ENCODE measurements around the gene ALMS1.
"Not testable (repeated sequence)": the region's sequence is repeated elsewhere in the genome, so short reads cannot be mapped to it uniquely, and the experiment has no call there.

ALMS1 gene

DNA sequence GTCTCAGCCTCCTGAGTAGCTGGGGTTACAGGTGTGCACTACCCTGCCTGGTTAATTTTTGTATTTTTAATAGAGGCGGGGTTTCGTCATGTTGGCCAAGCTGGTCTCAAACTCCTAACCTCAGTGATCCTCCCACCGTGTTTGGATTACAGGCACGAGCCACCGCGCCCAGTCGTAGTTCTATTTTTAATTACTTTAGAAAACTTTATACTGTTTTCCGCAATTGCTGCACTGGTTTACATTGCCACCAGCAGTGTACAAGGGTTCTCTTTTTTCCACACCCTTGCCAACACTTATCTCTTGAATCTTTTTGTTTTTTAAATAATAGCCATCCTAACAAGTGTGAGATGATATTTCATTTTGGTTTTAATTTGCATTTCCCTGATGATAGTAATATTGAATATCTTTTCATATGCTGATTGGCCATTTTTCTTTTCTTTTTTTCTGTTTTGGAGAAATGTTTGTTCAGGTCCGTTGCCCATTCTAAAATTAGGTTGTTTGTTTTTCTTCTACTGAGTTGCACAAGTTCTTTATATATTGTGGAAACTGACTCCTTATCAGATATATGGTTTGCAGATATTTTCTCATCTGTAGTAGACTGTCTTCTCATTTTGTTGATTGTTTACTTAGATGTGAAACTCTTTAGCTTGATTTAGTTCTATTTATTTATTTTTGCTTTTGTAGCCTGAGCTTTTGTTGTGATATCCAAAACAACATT, 16.9 kb downstream of the ALMS1 start:
- DNase-seq = no peak

DNA sequence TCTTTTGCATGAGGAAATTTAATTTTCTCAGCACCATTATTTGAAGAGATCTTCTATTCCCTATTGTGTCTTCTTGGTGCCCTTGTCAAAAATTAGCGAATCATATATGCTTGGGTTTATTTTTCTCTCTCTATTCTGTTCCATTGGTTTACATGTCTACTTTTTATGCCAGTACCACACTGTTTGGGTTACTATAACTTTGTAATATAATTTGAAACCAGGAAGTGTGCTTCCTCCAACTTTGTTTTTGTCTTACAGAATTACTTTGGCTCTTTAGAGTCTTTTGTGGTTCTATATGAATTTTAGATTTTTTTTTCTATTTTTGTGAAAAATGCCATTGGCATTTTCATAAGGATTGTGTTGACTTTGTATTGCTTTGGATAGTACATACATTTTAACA, 17.6 kb downstream of the ALMS1 start:
- DNase-seq = no peak

- no peak for DNase-seq
Observed at GRCh38 chr2:73404409-73404808, 18.8 kb downstream of the ALMS1 start.

DNA sequence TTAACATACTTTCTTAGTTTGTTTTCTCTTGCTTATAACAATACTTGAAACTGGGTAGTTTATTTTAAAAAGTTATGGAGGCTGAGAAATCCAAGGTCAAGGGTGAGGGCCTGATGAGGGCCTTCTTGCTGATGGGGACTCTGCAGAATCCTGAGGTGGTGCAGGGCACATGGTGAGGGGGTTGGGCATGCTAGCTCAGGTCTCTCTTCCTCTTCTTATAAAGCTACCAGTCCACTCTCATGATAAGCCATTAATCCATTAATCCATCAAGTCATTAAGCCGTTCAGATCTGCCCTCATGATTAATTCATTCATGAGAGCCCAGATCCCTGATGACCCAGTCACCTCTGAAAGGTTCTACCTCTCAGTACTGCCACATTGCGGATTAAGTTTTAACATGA, 21.4 kb downstream of the ALMS1 start:
- DNase-seq = no peak

DNA sequence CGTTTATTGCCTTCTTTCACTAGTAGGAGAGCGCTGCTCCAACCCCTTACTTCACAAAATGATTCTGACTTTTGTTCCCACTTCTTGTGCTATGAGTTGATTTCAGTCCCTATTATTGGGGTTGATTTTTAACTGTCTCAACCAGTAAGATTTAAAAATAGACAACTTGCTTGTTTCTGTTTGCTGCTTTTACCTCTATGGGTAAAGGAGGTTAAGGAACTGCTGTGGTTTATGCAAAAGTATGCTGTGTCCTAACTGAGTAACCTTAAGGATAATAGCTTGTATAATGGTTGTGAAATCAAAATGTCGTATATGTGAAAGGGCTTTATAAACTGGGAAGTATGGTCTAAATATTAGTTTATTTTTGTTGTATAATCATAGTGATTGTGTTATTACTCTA, 22.6 kb downstream of the ALMS1 start:
- no peak for DNase-seq

DNA sequence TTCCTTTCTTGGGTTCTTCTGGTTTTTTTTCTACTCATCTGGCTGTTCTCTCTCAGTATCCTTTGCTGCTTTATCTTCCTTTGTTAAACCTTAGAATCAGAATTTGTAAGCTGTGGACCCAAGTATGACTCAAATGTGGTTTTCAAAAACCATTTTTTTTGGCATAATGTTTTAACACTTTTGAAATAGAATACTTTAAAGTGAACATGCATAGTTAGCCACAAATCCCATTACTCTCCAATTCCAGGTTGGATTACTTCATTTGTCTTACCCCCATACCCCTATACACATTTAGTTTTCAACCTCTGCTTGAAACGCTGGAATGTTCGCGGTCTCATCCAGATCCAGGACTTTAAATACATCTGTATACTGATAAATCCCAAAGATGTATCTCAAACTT, 29.1 kb downstream of the ALMS1 start:
- DNase-seq = no peak

- no peak for DNase-seq
Observed at GRCh38 chr2:73415906-73416305, 30.3 kb downstream of the ALMS1 start.

- no peak for DNase-seq
Observed at GRCh38 chr2:73418343-73418742, 32.7 kb downstream of the ALMS1 start.

- DNase-seq = no peak
Observed at GRCh38 chr2:73423913-73424312, 38.3 kb downstream of the ALMS1 start.

- DNase-seq = no peak
Observed at GRCh38 chr2:73426176-73426575, 40.5 kb downstream of the ALMS1 start.

DNA sequence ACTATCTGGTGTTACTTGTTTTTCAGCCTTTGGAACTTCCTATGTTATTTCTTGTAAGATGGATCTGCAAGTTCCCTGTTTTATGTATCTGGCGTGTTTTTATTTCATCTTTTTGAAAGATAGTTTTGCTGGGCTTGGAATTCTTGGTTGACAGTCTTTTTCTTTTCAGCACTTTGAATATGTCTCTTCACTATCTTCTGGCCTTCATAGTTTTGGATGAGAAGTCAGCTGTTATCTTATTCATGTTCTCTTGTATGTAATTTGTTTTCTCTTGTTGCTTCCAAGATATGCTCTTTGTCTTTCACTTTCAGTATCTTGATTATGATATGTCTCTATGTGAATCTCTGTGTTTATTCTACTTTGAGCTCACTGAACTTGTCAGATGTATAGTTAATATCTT, 50.4 kb downstream of the ALMS1 start:
- no peak for DNase-seq

DNA sequence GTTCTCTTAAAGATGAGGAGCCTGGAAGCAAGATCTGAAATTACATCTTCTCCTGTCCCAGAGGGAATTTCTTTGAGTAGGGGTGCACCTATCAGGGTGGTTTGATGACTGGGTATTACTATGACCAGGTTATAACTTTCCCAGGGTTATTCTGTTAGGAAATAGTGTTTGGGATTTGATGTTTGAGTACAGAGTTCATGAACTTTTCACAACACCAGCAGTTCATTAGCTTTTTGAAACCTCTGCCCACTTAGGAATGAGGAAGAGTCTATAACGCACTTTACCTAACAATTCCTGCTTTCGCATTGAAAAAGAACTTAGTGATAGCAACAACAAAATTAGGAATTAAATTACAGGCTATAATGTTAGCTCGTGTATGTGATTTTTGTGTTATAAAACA, 58.6 kb downstream of the ALMS1 start:
- no peak for DNase-seq

DNA sequence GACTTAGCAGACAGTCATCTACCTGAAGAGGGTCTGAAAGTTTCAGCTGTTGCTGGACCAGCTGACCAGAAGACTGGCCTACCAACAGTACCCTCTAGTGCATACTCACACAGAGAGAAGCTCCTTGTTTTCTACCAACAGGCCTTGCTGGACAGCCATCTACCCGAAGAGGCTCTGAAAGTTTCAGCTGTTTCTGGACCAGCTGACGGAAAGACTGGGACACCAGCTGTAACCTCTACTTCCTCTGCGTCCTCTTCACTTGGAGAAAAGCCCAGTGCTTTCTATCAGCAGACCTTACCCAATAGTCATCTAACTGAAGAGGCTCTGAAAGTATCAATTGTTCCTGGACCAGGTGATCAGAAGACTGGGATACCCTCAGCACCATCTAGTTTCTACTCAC, 63.2 kb downstream of the ALMS1 start:
- no peak for DNase-seq

- no peak for DNase-seq
Observed at GRCh38 chr2:73449404-73449803, 63.8 kb downstream of the ALMS1 start.

DNA sequence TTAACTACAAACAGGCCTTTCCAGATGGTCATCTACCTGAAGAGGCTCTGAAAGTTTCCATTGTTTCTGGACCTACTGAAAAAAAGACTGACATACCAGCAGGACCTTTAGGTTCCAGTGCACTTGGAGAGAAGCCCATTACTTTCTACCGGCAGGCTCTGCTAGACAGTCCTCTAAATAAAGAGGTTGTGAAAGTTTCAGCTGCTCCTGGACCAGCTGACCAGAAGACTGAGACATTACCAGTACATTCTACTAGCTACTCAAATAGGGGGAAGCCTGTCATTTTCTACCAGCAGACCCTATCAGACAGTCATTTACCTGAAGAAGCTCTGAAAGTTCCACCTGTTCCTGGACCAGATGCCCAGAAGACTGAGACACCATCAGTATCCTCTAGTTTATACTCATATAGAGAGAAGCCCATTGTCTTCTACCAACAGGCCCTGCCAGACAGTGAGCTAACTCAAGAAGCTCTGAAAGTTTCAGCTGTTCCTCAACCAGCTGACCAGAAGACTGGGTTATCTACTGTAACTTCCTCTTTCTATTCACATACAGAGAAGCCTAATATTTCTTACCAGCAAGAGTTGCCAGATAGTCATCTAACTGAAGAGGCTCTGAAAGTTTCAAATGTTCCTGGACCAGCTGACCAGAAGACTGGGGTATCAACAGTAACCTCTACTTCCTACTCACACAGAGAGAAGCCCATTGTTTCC, 65.8 kb downstream of the ALMS1 start:
- DNase-seq = no peak

GRCh38 chr2:73457982-73458381, 72.3 kb downstream of the ALMS1 start:
- DNase-seq = no peak

DNA sequence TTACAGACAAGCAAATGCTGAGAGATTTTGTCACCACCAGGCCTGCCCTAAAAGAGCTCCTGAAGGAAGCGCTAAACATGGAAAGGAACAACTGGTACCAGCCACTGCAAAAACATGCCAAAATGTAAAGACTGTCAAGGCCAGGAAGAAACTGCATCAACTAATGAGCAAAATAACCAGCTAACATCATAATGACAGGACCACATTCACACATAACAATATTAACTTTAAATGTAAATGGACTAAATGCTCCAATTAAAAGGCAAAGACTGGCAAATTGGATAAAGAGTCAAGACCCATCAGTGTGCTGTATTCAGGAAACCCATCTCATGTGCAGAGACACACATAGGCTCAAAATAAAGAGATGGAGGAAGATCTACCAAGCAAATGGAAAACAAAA, 76.8 kb downstream of the ALMS1 start:
- not testable (repeated sequence) for DNase-seq

DNA sequence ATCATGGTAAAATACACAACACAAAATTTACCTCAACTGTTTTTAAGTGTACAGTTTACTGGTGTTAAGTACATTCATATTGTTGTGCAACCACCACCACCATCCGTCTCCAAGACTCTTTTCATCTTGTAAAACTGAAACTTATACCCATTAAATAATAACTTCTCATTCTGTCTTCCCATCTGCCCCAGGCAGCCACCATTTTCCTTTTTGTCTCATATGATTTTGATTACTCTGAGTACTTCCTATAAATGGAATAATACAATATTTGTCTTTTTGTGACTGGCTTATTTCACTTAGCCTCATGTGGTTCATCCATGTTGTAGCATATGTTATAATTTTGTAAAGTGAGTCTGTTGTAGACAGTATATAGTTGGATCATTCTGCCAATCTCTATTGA, 82.7 kb downstream of the ALMS1 start:
- DNase-seq = no peak

DNA sequence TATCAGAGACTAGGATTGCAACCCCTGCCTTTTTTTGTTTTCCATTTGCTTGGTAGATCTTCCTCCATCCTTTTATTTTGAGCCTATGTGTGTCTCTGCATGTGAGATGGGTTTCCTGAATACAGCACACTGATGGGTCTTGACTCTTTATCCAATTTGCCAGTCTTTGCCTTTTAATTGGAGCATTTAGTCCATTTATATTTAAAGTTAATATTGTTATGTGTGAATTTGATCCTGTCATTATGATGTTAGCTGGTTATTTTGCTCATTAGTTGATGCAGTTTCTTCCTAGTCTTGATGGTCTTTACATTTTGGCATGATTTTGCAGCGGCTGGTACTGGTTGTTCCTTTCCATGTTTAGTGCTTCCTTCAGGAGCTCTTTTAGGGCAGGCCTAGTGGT, 98.2 kb downstream of the ALMS1 start:
- DNase-seq = not testable (repeated sequence)

GRCh38 chr2:73487112-73487657, 101.5 kb downstream of the ALMS1 start:
- DNase-seq = no peak

- no peak for DNase-seq
Observed at GRCh38 chr2:73488079-73488478, 102.4 kb downstream of the ALMS1 start.

DNA sequence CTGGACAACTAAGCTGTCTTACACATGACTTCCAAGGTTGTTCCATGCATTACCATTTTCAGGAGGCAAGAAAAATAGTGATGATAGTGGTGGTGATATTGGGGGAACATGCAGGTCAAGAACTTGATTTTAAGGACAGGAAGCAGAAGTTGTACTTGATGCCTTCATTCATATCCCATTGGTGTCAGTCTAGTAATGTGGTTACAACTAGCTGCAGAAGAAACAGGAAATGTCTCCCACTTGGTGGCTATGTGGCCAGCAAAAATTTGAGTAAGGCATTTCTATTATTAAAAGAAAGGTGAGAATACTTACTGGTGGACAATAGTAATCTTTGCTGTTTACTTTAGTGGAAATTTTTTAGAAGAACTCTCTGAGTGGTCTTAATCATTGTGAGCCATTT, 103.4 kb downstream of the ALMS1 start:
- DNase-seq = no peak

- DNase-seq = no peak
Observed at GRCh38 chr2:73494031-73494430, 108.4 kb downstream of the ALMS1 start.

GRCh38 chr2:73503992-73504570, 118.4 kb downstream of the ALMS1 start:
- no peak for DNase-seq
